ENCODE data around the gene SLC39A13. TPM values are rescaled to one million over a fixed set of nuclear protein-coding genes. Genes with fewer than 3 reads are reported as not detected.

The SLC39A13 gene
- 7.0 TPM for polyA plus RNA-seq (2012; ENCODE audit: missing spikeins)

DNA sequence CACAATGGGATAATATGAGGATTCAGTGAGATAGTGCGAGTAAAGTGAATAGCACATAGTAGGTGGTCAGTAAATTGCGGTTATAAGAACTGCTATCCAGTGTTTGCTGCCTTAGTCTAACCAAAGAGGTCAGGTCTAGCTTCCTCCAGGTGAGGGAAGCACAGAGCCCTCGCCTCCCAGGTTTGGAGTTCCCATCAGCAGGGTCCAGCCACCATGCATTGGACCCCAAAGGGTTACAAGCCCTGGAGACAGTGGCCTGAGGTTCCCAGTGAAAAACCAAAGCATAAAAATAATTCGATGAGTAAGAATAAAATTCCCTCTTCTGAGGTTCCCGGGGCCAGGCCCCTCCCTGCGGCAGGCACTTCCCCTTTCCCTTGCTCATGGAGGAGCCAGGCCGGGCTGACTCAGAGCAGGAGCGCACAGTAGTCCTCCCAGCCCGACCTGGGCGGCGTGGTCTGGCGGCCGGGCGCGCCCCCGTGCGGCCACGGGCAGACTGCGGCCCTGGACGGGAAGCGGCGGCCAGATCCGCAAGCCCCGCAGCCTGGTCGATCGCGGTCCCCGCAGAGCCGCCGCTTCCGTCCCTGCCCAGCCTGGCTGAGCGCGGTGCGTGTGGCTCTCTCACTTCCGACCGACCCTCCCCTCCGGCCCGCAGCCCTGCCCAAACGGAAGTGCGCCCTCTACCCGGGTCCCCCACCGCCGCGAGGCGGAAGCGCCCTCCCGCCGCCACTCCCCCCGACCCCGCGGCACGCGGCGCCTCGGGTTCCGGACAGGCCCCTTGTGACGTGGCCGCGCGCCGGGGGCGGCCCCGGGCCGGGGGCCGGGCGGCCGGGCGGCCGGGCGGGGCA lies at the start of gene SLC39A13:
SLC39A13 (plus strand) TSS at position 845 of the 845 bp plus-strand sequence. CDS start 1,505 bp downstream, outside the sequence.
- peak; percentile 69; the same call in 1 of the 2 replicates for TF ChIP-seq POLR2AphosphoS5 (IDR thresholded peaks at IDR 0.05; ENCODE audit: low read depth, low read length)
- TF ChIP-seq POLR2A (IDR thresholded peaks at IDR 0.05; ENCODE audit: low read depth, low read length), result peak; percentile 70; the same call in 1 of the 2 replicates
- TF ChIP-seq TAF1 (IDR thresholded peaks at IDR 0.05; ENCODE audit: borderline replicate concordance, low read depth, low read length), result no peak; the same call in 1 of the 2 replicates
- DNase-seq (ENCODE audit: insufficient read length) (peak; percentile 96), FAIRE-seq (peak; percentile 99)

DNA sequence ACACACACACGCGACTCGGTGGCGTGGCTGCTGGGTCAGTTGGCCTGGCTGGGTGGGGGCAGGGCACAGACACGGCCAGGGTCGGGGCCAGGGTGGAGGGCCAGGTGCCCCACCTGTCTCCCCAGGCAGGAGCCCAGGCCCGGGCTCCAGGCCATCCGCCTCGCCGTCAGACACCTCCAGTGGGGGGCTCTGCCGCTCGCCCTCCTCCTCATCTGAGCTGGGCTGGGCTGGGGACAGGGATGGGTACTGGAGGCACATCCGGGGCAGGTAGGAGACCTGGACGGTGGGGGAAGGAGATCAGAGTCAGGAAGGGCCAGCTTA lies 49.7 kb upstream of the SLC39A13 start:
- TF ChIP-seq TAF1 (IDR thresholded peaks at IDR 0.05; ENCODE audit: borderline replicate concordance, low read depth, low read length), result no peak
- no peak for TF ChIP-seq POLR2AphosphoS5 (IDR thresholded peaks at IDR 0.05; ENCODE audit: low read depth, low read length)
- no peak for TF ChIP-seq POLR2A (IDR thresholded peaks at IDR 0.05; ENCODE audit: low read depth, low read length)
- DNase-seq (ENCODE audit: insufficient read length), result no peak
- FAIRE-seq, result no peak

DNA sequence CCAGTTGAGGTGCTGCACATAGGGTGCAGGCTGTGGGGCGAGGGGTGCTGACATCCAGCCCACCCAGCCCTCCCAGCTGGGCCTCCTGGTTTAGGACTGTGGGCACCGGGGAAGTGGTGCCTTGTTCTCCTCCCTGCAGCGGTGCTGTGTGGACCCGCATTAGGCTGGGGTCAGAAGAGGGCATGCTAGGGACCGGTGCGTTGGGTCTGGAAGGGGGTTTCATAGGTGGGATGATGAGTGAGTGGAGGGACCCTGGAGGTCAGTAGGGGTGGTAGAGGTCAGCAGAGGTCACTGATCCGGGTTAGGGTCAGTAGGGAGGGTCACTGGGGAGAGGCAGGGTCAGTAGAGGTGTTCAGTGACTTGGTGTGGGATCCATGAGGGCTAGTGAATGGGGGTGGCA lies 49.2 kb upstream of the SLC39A13 start:
- DNase-seq (ENCODE audit: insufficient read length) (no peak), FAIRE-seq (no peak)
- no peak for TF ChIP-seq TAF1 (IDR thresholded peaks at IDR 0.05; ENCODE audit: borderline replicate concordance, low read depth, low read length)
- TF ChIP-seq POLR2A (IDR thresholded peaks at IDR 0.05; ENCODE audit: low read depth, low read length), result no peak
- no peak for TF ChIP-seq POLR2AphosphoS5 (IDR thresholded peaks at IDR 0.05; ENCODE audit: low read depth, low read length)

DNA sequence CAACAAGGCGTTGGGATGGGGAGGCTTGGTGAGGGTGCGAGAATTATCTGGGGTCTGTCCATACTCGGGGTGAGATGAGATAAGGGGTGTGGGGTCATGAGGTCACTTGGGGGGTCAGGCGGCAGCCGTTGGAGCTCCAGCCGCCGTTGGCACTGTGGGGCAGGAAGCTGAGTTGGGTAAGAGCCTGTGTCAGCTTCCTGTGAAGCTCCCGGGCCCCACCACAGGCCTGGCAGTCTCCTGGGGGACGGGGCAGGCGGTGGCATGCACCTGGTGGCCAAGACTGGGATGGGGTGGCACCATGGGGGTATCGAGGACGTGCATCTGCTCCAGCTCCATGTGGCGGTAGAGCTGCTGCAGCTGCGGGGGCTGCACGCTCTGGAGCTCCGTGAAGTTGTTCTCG lies 48.8 kb upstream of the SLC39A13 start:
- TF ChIP-seq POLR2A (IDR thresholded peaks at IDR 0.05; ENCODE audit: low read depth, low read length) (no peak), POLR2AphosphoS5 (IDR thresholded peaks at IDR 0.05; ENCODE audit: low read depth, low read length) (no peak), TAF1 (IDR thresholded peaks at IDR 0.05; ENCODE audit: borderline replicate concordance, low read depth, low read length) (no peak)
- no peak for DNase-seq (ENCODE audit: insufficient read length)
- no peak for FAIRE-seq

DNA sequence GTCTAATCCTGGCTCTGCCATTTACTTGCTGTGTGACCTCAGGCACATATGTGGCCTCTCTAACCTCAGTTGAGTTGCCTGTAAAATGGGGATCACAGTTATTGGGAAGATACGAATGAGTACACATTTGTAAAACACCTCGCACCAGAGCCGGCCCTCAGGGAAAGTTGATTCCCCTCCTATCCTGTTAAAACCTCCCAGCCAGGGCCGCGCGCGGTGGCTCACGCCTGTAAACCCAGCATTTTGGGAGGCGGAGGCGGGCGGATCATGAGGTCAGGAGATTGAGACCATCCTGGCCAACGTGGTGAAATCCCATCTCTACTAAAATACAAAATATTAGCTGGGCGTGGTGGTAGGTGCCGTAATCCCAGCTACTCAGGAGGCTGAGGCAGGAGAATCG lies 48.0 kb upstream of the SLC39A13 start:
- no peak for DNase-seq (ENCODE audit: insufficient read length)
- TF ChIP-seq TAF1 (IDR thresholded peaks at IDR 0.05; ENCODE audit: borderline replicate concordance, low read depth, low read length) (no peak), POLR2A (IDR thresholded peaks at IDR 0.05; ENCODE audit: low read depth, low read length) (no peak), POLR2AphosphoS5 (IDR thresholded peaks at IDR 0.05; ENCODE audit: low read depth, low read length) (no peak)
- FAIRE-seq, result no peak

DNA sequence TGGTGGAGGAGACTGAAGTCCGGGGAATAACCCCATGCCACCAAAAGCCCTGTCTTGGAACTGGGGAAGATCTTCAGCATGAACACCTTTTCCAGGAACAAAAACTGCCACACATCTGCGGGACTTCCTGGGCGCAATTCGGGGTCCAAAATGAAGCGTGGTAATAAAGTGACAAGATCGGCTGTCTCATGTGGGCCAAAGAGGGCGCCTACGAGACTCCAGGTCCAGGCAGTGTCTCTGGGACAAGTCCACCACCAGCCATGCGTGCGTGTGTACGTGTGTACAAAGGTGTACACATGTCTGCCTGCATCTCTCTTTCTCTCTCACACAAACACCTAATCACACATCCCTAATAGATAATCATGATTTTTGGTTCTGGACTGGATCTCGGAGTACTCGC lies 47.0 kb upstream of the SLC39A13 start:
- no peak for DNase-seq (ENCODE audit: insufficient read length)
- TF ChIP-seq POLR2AphosphoS5 (IDR thresholded peaks at IDR 0.05; ENCODE audit: low read depth, low read length) (no peak), TAF1 (IDR thresholded peaks at IDR 0.05; ENCODE audit: borderline replicate concordance, low read depth, low read length) (no peak), POLR2A (IDR thresholded peaks at IDR 0.05; ENCODE audit: low read depth, low read length) (no peak)
- no peak for FAIRE-seq

- no peak for FAIRE-seq
- no peak for DNase-seq (ENCODE audit: insufficient read length)
- no peak for TF ChIP-seq TAF1 (IDR thresholded peaks at IDR 0.05; ENCODE audit: borderline replicate concordance, low read depth, low read length)
- TF ChIP-seq POLR2A (IDR thresholded peaks at IDR 0.05; ENCODE audit: low read depth, low read length), result no peak
- TF ChIP-seq POLR2AphosphoS5 (IDR thresholded peaks at IDR 0.05; ENCODE audit: low read depth, low read length), result no peak
Observed at GRCh38 chr11:47366020-47366490, 42.3 kb upstream of the SLC39A13 start.

DNA sequence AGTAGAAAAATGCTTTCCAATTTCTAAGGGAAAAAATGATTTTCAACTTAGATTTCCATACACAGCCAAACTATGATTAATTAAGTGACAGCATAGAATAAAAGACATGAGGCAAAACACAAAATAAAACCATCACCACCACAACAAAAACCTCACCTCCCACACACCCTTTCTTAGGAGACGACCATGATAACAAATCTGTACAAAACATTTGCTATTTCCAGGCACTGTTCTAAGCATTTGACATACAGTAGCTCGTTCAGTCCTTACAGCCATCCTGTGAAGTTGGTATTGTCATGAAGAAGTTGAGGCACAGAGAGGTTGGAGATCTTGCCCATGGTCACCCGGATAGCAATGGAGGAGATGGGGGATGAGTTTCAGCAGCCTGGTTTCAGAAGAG lies 38.7 kb upstream of the SLC39A13 start:
- TF ChIP-seq POLR2A (IDR thresholded peaks at IDR 0.05; ENCODE audit: low read depth, low read length) (no peak), POLR2AphosphoS5 (IDR thresholded peaks at IDR 0.05; ENCODE audit: low read depth, low read length) (no peak), TAF1 (IDR thresholded peaks at IDR 0.05; ENCODE audit: borderline replicate concordance, low read depth, low read length) (no peak)
- DNase-seq (ENCODE audit: insufficient read length) (no peak), FAIRE-seq (no peak)

- DNase-seq (ENCODE audit: insufficient read length) (no peak), FAIRE-seq (no peak)
- TF ChIP-seq POLR2A (IDR thresholded peaks at IDR 0.05; ENCODE audit: low read depth, low read length) (no peak), TAF1 (IDR thresholded peaks at IDR 0.05; ENCODE audit: borderline replicate concordance, low read depth, low read length) (no peak), POLR2AphosphoS5 (IDR thresholded peaks at IDR 0.05; ENCODE audit: low read depth, low read length) (no peak)
Observed at GRCh38 chr11:47372422-47372821, 36.0 kb upstream of the SLC39A13 start.

DNA sequence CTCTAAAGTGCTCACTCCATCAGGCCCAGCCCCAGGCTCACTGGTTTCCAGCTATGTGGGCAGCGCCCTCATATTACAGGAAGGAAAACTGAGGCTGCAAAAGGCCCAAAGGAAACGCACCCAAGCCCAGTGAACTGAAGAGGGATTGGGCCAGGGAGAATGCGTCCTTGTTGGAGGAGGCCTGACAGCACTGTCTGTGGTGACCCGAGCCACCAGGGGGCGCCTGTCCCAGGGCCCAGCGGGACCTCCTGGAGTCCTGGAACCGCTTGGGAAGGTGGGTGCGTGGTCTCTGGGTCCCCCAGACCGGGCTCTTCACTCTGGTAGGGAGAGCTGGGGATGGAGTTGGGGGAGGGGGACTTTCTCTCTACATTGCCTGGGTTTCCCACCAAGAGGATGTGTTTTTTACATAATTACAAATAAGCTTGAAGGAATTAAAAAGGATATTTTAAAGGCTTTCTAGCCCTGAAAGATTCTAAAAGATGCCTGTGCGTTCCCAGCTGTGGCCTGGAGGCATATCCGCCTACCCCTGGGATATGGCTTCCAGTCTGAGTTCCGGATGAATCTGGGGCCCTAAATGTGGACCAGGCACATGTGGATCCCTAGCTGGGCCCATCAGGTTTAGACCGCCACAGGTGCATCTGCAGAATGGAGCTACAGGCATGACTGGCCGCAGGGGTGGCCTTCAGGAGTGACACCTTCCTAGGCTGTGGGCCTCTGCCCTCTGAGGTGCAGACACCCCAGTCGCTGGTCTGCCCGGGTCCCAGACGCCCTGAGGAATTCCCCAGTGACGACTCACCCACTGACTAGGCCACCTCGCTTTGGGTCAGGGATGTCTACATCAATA lies 34.3 kb upstream of the SLC39A13 start:
- TF ChIP-seq TAF1 (IDR thresholded peaks at IDR 0.05; ENCODE audit: borderline replicate concordance, low read depth, low read length) (no peak), POLR2AphosphoS5 (IDR thresholded peaks at IDR 0.05; ENCODE audit: low read depth, low read length) (no peak), POLR2A (IDR thresholded peaks at IDR 0.05; ENCODE audit: low read depth, low read length) (no peak)
- DNase-seq (ENCODE audit: insufficient read length), result peak; percentile 82
- FAIRE-seq, result peak; percentile 89

- DNase-seq (ENCODE audit: insufficient read length), result no peak
- no peak for FAIRE-seq
- TF ChIP-seq POLR2AphosphoS5 (IDR thresholded peaks at IDR 0.05; ENCODE audit: low read depth, low read length) (no peak), TAF1 (IDR thresholded peaks at IDR 0.05; ENCODE audit: borderline replicate concordance, low read depth, low read length) (no peak), POLR2A (IDR thresholded peaks at IDR 0.05; ENCODE audit: low read depth, low read length) (no peak)
Observed at GRCh38 chr11:47374720-47375019, 33.7 kb upstream of the SLC39A13 start.

All from GM12892 (cell line).